H1 (cell line): ENCODE data around the gene ATF7. TPM values are rescaled to one million over a fixed set of nuclear protein-coding genes. Genes with fewer than 3 reads are reported as not detected.

Experiments
- CTCF ChIA-PET: fragments of 300-600 bp; sonication (Branson Sonifier 250); formaldehyde crosslinking; loops from one replicate; lab custom pipeline; 2021; ENCODE audit not compliant: partially characterized antibody; lab: Charles Lee
- POLR2A ChIA-PET: fragments of 300-600 bp; sonication (Branson Sonifier 250); formaldehyde crosslinking; loops from one replicate; lab custom pipeline; 2021; ENCODE audit warnings: inconsistent platforms; ENCODE audit not compliant: partially characterized antibody; lab: Charles Lee
- DNase-seq, 2 experiments: peaks; one replicate each; pipeline versions ENCODE4 v3.0.0 to v3.0.0-alpha.2; 2010 to 2022; ENCODE audit warnings: low spot score in 2 of 2, low read depth in 1 of 2, mixed read lengths in 1 of 2
- FAIRE-seq: peaks from 2 replicates; lab custom pipeline; 2011; peaks lifted over from hg19 to GRCh38; lab: Jason Lieb, UNC
- H2AFZ ChIP-seq: 2 replicates; pipeline ENCODE4 v1.8.1; 2012; ENCODE audit warnings: low read length, inconsistent platforms
- H2AK5ac ChIP-seq: 2 replicates; pipeline ENCODE4 v1.6.1; 2013; ENCODE audit warnings: low read depth, low read length
- H2BK120ac ChIP-seq: replicated peaks from 2 replicates; pipeline ENCODE3; 2013; ENCODE audit warnings: low read depth, low read length, inconsistent platforms
- H2BK12ac ChIP-seq: 2 replicates; pipeline ENCODE4 v1.6.1; 2013; ENCODE audit warnings: low read depth, low read length
- H2BK15ac ChIP-seq: 2 replicates; pipeline ENCODE4 v1.6.1; 2013; ENCODE audit warnings: low read length
- H2BK20ac ChIP-seq: 2 replicates; pipeline ENCODE4 v1.6.1; 2013; ENCODE audit warnings: low read length
- H2BK5ac ChIP-seq: 2 replicates; pipeline ENCODE4 v1.6.1; 2013; ENCODE audit warnings: low read depth, low read length
- H3K14ac ChIP-seq: 2 replicates; pipeline ENCODE4 v1.6.1; 2013; ENCODE audit warnings: inconsistent platforms; ENCODE audit not compliant: insufficient read length
- H3K18ac ChIP-seq: 2 replicates; pipeline ENCODE4 v1.6.1; 2013; ENCODE audit warnings: low read length; ENCODE audit errors: extremely low read depth
- H3K23ac ChIP-seq: 2 replicates; pipeline ENCODE4 v1.6.1; 2013; ENCODE audit warnings: inconsistent platforms; ENCODE audit not compliant: insufficient read length
- H3K23me2 ChIP-seq: 2 replicates; pipeline ENCODE4 v1.6.1; 2013; ENCODE audit warnings: low read depth, low read length
- H3K27ac ChIP-seq: 2 replicates; pipeline ENCODE4 v1.6.1; 2011; ENCODE audit warnings: low read depth, low read length, inconsistent platforms
- H3K27me3 ChIP-seq, 4 experiments: replicated peaks in 1 of 4; 1 replicate in 1 of 4; 2 replicates in 3 of 4; pipeline versions ENCODE4 v1.6.1 to v1.8.1; 2011 to 2013; ENCODE audit warnings: low read length in 3 of 4, mild to moderate bottlenecking in 3 of 4, inconsistent platforms in 2 of 4, mixed read lengths in 2 of 4, moderate library complexity in 1 of 4; ENCODE audit not compliant: control insufficient read depth in 3 of 4, insufficient read depth in 3 of 4; ENCODE audit errors: extremely low read depth in 1 of 4
- H3K36me3 ChIP-seq, 4 experiments: 2 replicates each; pipeline versions ENCODE4 v1.6.1 to v1.8.1; 2011 to 2013; ENCODE audit warnings: mild to moderate bottlenecking in 4 of 4, low read length in 3 of 4, moderate library complexity in 2 of 4, control low read depth in 1 of 4, inconsistent platforms in 1 of 4; ENCODE audit not compliant: insufficient read depth in 4 of 4, control insufficient read depth in 2 of 4
- H3K4ac ChIP-seq: replicated peaks from 2 replicates; pipeline ENCODE3; 2013; ENCODE audit warnings: low read length, low read depth, mixed read lengths, inconsistent platforms; ENCODE audit not compliant: insufficient read length
- H3K4me1 ChIP-seq, 4 experiments: replicated peaks in 1 of 4; 1 replicate in 1 of 4; 2 replicates in 3 of 4; pipeline versions ENCODE4 v1.6.1 to v1.8.1; 2011 to 2013; ENCODE audit warnings: low read length in 3 of 4, inconsistent platforms in 2 of 4, mixed read lengths in 1 of 4; ENCODE audit not compliant: insufficient read depth in 4 of 4, control insufficient read depth in 3 of 4
- H3K4me2 ChIP-seq, 2 experiments: 2 replicates each; pipeline versions ENCODE4 v1.6.1 to v1.8.1; 2011 to 2013; ENCODE audit warnings: low read depth in 2 of 2, low read length in 2 of 2, control low read depth in 1 of 2, inconsistent platforms in 1 of 2, mild to moderate bottlenecking in 1 of 2; ENCODE audit not compliant: insufficient read depth in 1 of 2
- H3K4me3 ChIP-seq, 4 experiments: fragments of 200-600, 300-600 bp in 1 of 4; sonication (generic), shearing (Covaris generic), sonication (Bioruptor Twin) in 1 of 4; 2 replicates each; pipeline versions ENCODE4 v1.5.1 to v1.8.1; 2011 to 2016; ENCODE audit warnings: low read length in 4 of 4, low read depth in 3 of 4, control low read depth in 2 of 4, inconsistent platforms in 2 of 4, mild to moderate bottlenecking in 2 of 4, mixed read lengths in 1 of 4, moderate library complexity in 1 of 4; ENCODE audit not compliant: insufficient read depth in 2 of 4; ENCODE audit errors: extremely low read depth in 1 of 4
- H3K56ac ChIP-seq: replicated peaks from 2 replicates; pipeline ENCODE3; 2013; ENCODE audit warnings: low read depth, mild to moderate bottlenecking, mixed read lengths, low read length, inconsistent platforms; ENCODE audit not compliant: insufficient read length
- H3K79me1 ChIP-seq: 2 replicates; pipeline ENCODE4 v1.6.1; 2013; ENCODE audit warnings: low read depth, low read length, control low read depth
- H3K79me2 ChIP-seq, 2 experiments: 2 replicates each; pipeline versions ENCODE4 v1.6.1 to v1.8.1; 2012 to 2013; ENCODE audit warnings: low read length in 2 of 2, mild to moderate bottlenecking in 2 of 2, inconsistent platforms in 1 of 2; ENCODE audit not compliant: insufficient read depth in 2 of 2, control insufficient read depth in 1 of 2
- H3K9ac ChIP-seq, 4 experiments: replicated peaks in 1 of 4; 1 replicate in 1 of 4; 2 replicates in 3 of 4; pipeline versions ENCODE4 v1.6.1 to v1.8.1; 2011 to 2013; ENCODE audit warnings: low read depth in 3 of 4, low read length in 3 of 4, control low read depth in 2 of 4, mild to moderate bottlenecking in 2 of 4, moderate library complexity in 2 of 4, inconsistent platforms in 1 of 4; ENCODE audit errors: extremely low read depth in 1 of 4
- H3K9me3 ChIP-seq, 2 experiments: 2 replicates each; pipeline versions ENCODE4 v1.6.1 to v1.8.1; 2012 to 2013; ENCODE audit warnings: mild to moderate bottlenecking in 2 of 2, moderate library complexity in 2 of 2, control low read depth in 1 of 2, inconsistent platforms in 1 of 2, low read depth in 1 of 2, low read length in 1 of 2, mixed read lengths in 1 of 2; ENCODE audit not compliant: insufficient read depth in 2 of 2
- H4K20me1 ChIP-seq, 2 experiments: replicated peaks in 1 of 2; 2 replicates each; pipeline versions ENCODE3 to v1.8.1; 2011 to 2013; ENCODE audit warnings: inconsistent platforms in 2 of 2, low read length in 2 of 2, mild to moderate bottlenecking in 1 of 2; ENCODE audit not compliant: insufficient read depth in 2 of 2, control insufficient read depth in 1 of 2
- H4K5ac ChIP-seq: 2 replicates; pipeline ENCODE4 v1.6.1; 2013; ENCODE audit warnings: low read length, low read depth, mixed read lengths, inconsistent platforms; ENCODE audit not compliant: insufficient read length
- H4K8ac ChIP-seq: 2 replicates; pipeline ENCODE4 v1.8.0; 2013; ENCODE audit warnings: mild to moderate bottlenecking, moderate library complexity, low read length, inconsistent platforms; ENCODE audit not compliant: insufficient read depth; ENCODE audit errors: extremely low read depth
- H4K91ac ChIP-seq: replicated peaks from 2 replicates; pipeline ENCODE3; 2013; ENCODE audit warnings: low read length, mixed read lengths, inconsistent platforms; ENCODE audit not compliant: insufficient read length
- ASH2L ChIP-seq: fragments of 200-600, 300-600 bp; sonication (generic); IDR thresholded peaks from one replicate; pipeline ENCODE4 v1.7.1; 2017; ENCODE audit warnings: low read length
- ATF2 ChIP-seq: IDR thresholded peaks from 2 replicates; pipeline ENCODE4 v1.6.1; 2012; ENCODE audit warnings: low read length, inconsistent platforms
- BCL11A ChIP-seq, 2 experiments: IDR thresholded peaks; one replicate each; pipeline ENCODE4 v1.6.1; 2011; ENCODE audit warnings: low read depth in 2 of 2, low read length in 2 of 2, mild to moderate bottlenecking in 2 of 2
- CBX5 ChIP-seq: fragments of 300-800, 300-1000 bp; sonication (generic); IDR thresholded peaks from 2 replicates; pipeline ENCODE4 v1.7.1; 2016; ENCODE audit warnings: antibody characterized with exemption, low read length, low read depth
- CBX8 ChIP-seq: fragments of 300-800, 300-1000 bp; sonication (generic); IDR thresholded peaks from 2 replicates; pipeline ENCODE4 v1.7.1; 2016; ENCODE audit warnings: low read depth, low read length, borderline replicate concordance
- KDM5A ChIP-seq: fragments of 200-600 bp; IDR thresholded peaks from 2 replicates; pipeline ENCODE4 v1.7.1; 2012; ENCODE audit warnings: mild to moderate bottlenecking, low read length, inconsistent platforms, mixed read lengths
- MAX ChIP-seq: IDR thresholded peaks from 2 replicates; pipeline ENCODE4 v1.6.1; 2012; ENCODE audit warnings: inconsistent platforms
- RBBP5 ChIP-seq: IDR thresholded peaks from 2 replicates; pipeline ENCODE4 v1.7.1; 2012; ENCODE audit warnings: low read depth, mild to moderate bottlenecking, inconsistent platforms, low read length, moderate library complexity, borderline replicate concordance
- RXRA ChIP-seq: IDR thresholded peaks from 2 replicates; pipeline ENCODE4 v1.6.1; 2011; ENCODE audit warnings: low read depth, mild to moderate bottlenecking, low read length, moderate library complexity; ENCODE audit not compliant: insufficient read depth
- SRF ChIP-seq: IDR thresholded peaks from 2 replicates; pipeline ENCODE4 v1.6.1; 2011; ENCODE audit warnings: mild to moderate bottlenecking, low read depth, low read length, moderate library complexity
- TBP ChIP-seq: IDR thresholded peaks from 2 replicates; pipeline ENCODE4 v1.6.1; 2011; ENCODE audit warnings: low read depth, low read length, improper control_type of control experiment
- WGBS, 2 experiments: shearing (Covaris generic) in 1 of 2; methylation state at CpG; one replicate each; pipeline versions ENCODE4 v1.1.6 to v1.1.7; 2013 to 2015; ENCODE audit warnings: low lambda C conversion rate in 2 of 2, mixed read lengths in 2 of 2, inconsistent platforms in 1 of 2, low coverage in 1 of 2, missing lambda C conversion rate in 1 of 2; ENCODE audit not compliant: insufficient replicate concordance in 2 of 2, insufficient coverage in 1 of 2, insufficient read length in 1 of 2; ENCODE audit errors: extremely low coverage in 1 of 2, missing lambda C conversion rate in 1 of 2; 5-methylcytosine and 5-hydroxymethylcytosine counted together
- polyA plus RNA-seq, 7 experiments: library from polyadenylated mRNA; depleted of rRNA in 3 of 7; stranded (reverse) in 5 of 7; unstranded in 2 of 7; fragments of >200 nt in 5 of 7; fragments of 200-250 nt in 2 of 7; gene quantifications; 1 replicate in 5 of 7; 2 replicates in 1 of 7; 4 replicates in 1 of 7; pipeline versions ENCODE4 v1.2.1 to v1.2.3, GENCODE V29; 2011 to 2013; ENCODE audit warnings: missing spikeins in 2 of 7, mixed read lengths in 2 of 7
- total RNA-seq: library from RNA; stranded (reverse); fragmentation: NEBNext Ultra II Directional; extraction: Animal tissue kit (Norgen Biotek cat#: 25700); gene quantifications from 2 replicates; pipeline ENCODE4 v1.2.1, GENCODE V29; 2021
- TF ChIP-seq, protein P1 (sequence below): IDR thresholded peaks from 2 replicates; pipeline ENCODE4 v1.6.1; 2012; ENCODE audit warnings: inconsistent platforms

ATF7 gene
- total and polyA plus RNA-seq, 2 of the 8 experiments (the other 6 are each of a cell fraction or from before 2014, with no cell fraction given) = 10.1 to 16.6 TPM

DNA sequence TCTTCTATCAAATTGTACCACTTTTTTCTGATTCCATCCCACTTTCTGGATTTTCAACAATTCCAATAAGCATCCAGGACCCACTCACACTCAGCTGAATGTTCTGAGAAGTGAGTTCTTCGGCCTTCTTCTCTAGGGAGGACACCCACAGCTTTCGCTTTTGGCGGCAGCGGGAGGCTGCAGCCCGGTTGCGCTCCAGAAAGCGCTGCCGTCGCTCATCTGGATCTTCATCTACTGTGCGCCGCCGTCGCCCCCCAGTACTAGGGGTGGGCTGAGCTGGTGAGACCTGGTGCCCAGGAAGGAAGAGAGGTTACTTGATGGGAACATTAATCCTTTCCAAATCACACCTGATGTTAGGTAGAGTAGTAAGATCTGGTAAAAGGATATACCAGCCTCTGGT, 101.7 kb downstream of the ATF7 start:
- H2BK5ac ChIP-seq = no peak overlapping the region
- CTCF ChIA-PET = interaction anchor here (1.1 kb wide), 2 partner anchors 104 to 178 kb away, joined by 3 to 4 read pairs; no protein-coding TSS in a partner anchor
- no peak overlapping the region for H3K4me3 ChIP-seq
- H2AFZ ChIP-seq = no peak overlapping the region
- H3K79me1 ChIP-seq = no peaks in the 10 kb centered on the region
- H2BK12ac ChIP-seq = no peak overlapping the region
- H4K5ac ChIP-seq = no peak overlapping the region
- H3K4ac ChIP-seq = no peak overlapping the region
- H2BK15ac ChIP-seq = no peak overlapping the region
- no peaks in the 10 kb centered on the region for H3K27me3 ChIP-seq
- H3K23me2 ChIP-seq = no peaks in the 10 kb centered on the region
- no peak overlapping the region for H4K8ac ChIP-seq
- H2BK120ac ChIP-seq = no peak overlapping the region
- no peak overlapping the region for H4K91ac ChIP-seq
- H3K9ac ChIP-seq = no peak overlapping the region
- H2BK20ac ChIP-seq = no peak overlapping the region
- DNase-seq (no peak), FAIRE-seq (no peak)
- peaks cover 2 to 9% (median 6%) of the 10 kb centered on the region in 4 experiments; a peak in 6 of 8 replicates for H3K36me3 ChIP-seq
- H3K4me1 ChIP-seq = no peaks in the 10 kb centered on the region
- no peak overlapping the region for H3K4me2 ChIP-seq
- no peak overlapping the region for H3K23ac ChIP-seq
- no peak overlapping the region for H3K56ac ChIP-seq
- POLR2A ChIA-PET = interaction anchor here (67.0 kb wide), 1 partner anchor 57 kb away, joined by 3397 read pairs; the partner anchor contains the start of genes PCBP2 and PRR13
- no peak overlapping the region for H3K27ac ChIP-seq
- no peak overlapping the region for H2AK5ac ChIP-seq
- H4K20me1 ChIP-seq = no peaks in the 10 kb centered on the region
- no peaks in the 10 kb centered on the region for H3K79me2 ChIP-seq
- no peak overlapping the region for H3K14ac ChIP-seq
- H3K9me3 ChIP-seq = no peaks in the 10 kb centered on the region
- no peak overlapping the region for H3K18ac ChIP-seq
- 95% methylated on average over 13 of the region's 13 CpGs; no CpG with 5 or more reads in 1 of the 2 experiments for WGBS, 2 experiments
- TF ChIP-seq RXRA (no peak), ASH2L (no peak), BCL11A (IDR thresholded peaks at IDR 0.05; ENCODE audit: low read depth in 2 of 2, low read length in 2 of 2) (no peak), ATF2 (no peak), CBX8 (no peak), RBBP5 (no peak), TBP (no peak), CBX5 (no peak), KDM5A (no peak), SRF (no peak), MAX (no peak)
- TF ChIP-seq, protein P1, sequence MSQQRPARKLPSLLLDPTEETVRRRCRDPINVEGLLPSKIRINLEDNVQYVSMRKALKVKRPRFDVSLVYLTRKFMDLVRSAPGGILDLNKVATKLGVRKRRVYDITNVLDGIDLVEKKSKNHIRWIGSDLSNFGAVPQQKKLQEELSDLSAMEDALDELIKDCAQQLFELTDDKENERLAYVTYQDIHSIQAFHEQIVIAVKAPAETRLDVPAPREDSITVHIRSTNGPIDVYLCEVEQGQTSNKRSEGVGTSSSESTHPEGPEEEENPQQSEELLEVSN = no peak
